PFSK-1 (cell line): ENCODE results near the gene BFAR.

Source experiments
- POLR2AphosphoS5 ChIP-seq: IDR thresholded peaks from 2 replicates; pipeline ENCODE4 v1.6.1; 2012; ENCODE audit warnings: low read depth, mild to moderate bottlenecking, control low read depth, low read length, moderate library complexity
- SIN3A ChIP-seq: IDR thresholded peaks from 2 replicates; pipeline ENCODE4 v1.6.1; 2012; ENCODE audit warnings: mild to moderate bottlenecking, low read length, moderate library complexity, borderline replicate concordance; ENCODE audit not compliant: insufficient read depth
- TAF1 ChIP-seq: IDR thresholded peaks from 2 replicates; pipeline ENCODE4 v1.6.1; 2012; ENCODE audit warnings: low read length, control low read depth, borderline replicate concordance; ENCODE audit not compliant: insufficient read depth
- TF ChIP-seq, protein P1 (sequence below), 2 experiments: IDR thresholded peaks; 2 replicates each; pipeline versions ENCODE4 v1.6.1 to v1.8.0; 2011 to 2012; ENCODE audit warnings: low read depth in 2 of 2, low read length in 2 of 2, control low read depth in 1 of 2, inconsistent platforms in 1 of 2, mild to moderate bottlenecking in 1 of 2, moderate library complexity in 1 of 2; ENCODE audit not compliant: insufficient read depth in 1 of 2

DNA sequence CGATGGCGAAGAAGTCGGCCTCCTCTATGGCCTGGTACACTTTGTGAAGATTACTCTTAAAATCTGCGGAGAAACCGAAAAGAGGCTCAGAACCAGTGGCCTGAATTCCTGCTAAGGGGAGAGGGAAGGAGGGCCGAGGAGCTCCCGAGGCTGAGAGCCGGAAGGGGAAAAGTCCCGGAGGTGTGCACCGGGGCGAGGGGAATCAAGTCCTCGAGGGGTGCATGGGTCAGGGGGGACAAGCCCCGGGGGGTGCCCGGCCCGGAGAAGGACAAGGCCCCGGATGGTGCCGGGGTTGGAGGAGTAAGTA, 3.2 kb upstream of the BFAR start:
- TF ChIP-seq, protein P1, sequence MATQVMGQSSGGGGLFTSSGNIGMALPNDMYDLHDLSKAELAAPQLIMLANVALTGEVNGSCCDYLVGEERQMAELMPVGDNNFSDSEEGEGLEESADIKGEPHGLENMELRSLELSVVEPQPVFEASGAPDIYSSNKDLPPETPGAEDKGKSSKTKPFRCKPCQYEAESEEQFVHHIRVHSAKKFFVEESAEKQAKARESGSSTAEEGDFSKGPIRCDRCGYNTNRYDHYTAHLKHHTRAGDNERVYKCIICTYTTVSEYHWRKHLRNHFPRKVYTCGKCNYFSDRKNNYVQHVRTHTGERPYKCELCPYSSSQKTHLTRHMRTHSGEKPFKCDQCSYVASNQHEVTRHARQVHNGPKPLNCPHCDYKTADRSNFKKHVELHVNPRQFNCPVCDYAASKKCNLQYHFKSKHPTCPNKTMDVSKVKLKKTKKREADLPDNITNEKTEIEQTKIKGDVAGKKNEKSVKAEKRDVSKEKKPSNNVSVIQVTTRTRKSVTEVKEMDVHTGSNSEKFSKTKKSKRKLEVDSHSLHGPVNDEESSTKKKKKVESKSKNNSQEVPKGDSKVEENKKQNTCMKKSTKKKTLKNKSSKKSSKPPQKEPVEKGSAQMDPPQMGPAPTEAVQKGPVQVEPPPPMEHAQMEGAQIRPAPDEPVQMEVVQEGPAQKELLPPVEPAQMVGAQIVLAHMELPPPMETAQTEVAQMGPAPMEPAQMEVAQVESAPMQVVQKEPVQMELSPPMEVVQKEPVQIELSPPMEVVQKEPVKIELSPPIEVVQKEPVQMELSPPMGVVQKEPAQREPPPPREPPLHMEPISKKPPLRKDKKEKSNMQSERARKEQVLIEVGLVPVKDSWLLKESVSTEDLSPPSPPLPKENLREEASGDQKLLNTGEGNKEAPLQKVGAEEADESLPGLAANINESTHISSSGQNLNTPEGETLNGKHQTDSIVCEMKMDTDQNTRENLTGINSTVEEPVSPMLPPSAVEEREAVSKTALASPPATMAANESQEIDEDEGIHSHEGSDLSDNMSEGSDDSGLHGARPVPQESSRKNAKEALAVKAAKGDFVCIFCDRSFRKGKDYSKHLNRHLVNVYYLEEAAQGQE (IDR thresholded peaks at IDR 0.05; ENCODE audit: insufficient read depth in 1 of 2, low read depth in 2 of 2, low read length in 2 of 2), result no peak
- TF ChIP-seq POLR2AphosphoS5 (no peak), TAF1 (no peak), SIN3A (no peak)
